SU-DHL-6 (cell line): Measurements from ENCODE around the gene KATNB1.

ENCODE experiments used
- H2AFZ ChIP-seq: fragments of 200-600 bp; sonication (generic); 2 replicates; pipeline ENCODE4 v1.6.1; 2014; ENCODE audit warnings: low read depth, mild to moderate bottlenecking, moderate library complexity, mixed read lengths, antibody characterized with exemption, low read length; ENCODE audit not compliant: severe bottlenecking
- H3F3A ChIP-seq: fragments of 200-600 bp; shearing (Covaris generic); 2 replicates; pipeline ENCODE4 v1.6.0; 2016; ENCODE audit warnings: antibody characterized with exemption, mild to moderate bottlenecking; ENCODE audit not compliant: insufficient read depth
- H3K27ac ChIP-seq: fragments of 200-600 bp; sonication (generic); 2 replicates; pipeline ENCODE4 v1.5.1; 2016; ENCODE audit warnings: low read depth, mild to moderate bottlenecking, low read length, moderate library complexity, mixed read lengths
- H3K27me3 ChIP-seq: fragments of 200-600 bp; sonication (generic), shearing (Covaris generic); 2 replicates; pipeline ENCODE4 v1.6.0; 2014; ENCODE audit warnings: mild to moderate bottlenecking, low read length
- H3K36me3 ChIP-seq: fragments of 200-600 bp; sonication (generic); 2 replicates; pipeline ENCODE4 v1.6.1; 2014; ENCODE audit warnings: mild to moderate bottlenecking, low read length, mixed read lengths
- H3K4me2 ChIP-seq: fragments of 300-600, 200-600 bp; shearing (Covaris generic), sonication (generic); 2 replicates; pipeline ENCODE4 v1.6.0; 2014; ENCODE audit warnings: low read length, low read depth, mild to moderate bottlenecking; ENCODE audit not compliant: poor library complexity, severe bottlenecking
- H3K4me3 ChIP-seq: fragments of 200-600 bp; sonication (generic); 2 replicates; pipeline ENCODE4 v1.5.1; 2014; ENCODE audit warnings: antibody characterized with exemption, low read length, mild to moderate bottlenecking, mixed read lengths; ENCODE audit not compliant: insufficient read depth, poor library complexity, severe bottlenecking
- H3K79me2 ChIP-seq: fragments of 200-600 bp; sonication (generic); 2 replicates; pipeline ENCODE4 v1.6.1; 2014; ENCODE audit warnings: mild to moderate bottlenecking, low read length, moderate library complexity; ENCODE audit not compliant: insufficient read depth
- H3K9ac ChIP-seq: fragments of 200-600 bp; sonication (generic); 2 replicates; pipeline ENCODE4 v1.7.0; 2014; ENCODE audit warnings: mild to moderate bottlenecking, low read length
- H3K9me2 ChIP-seq: fragments of 200-600 bp; sonication (generic); replicated peaks from 2 replicates; pipeline ENCODE4 v1.6.1; 2014; ENCODE audit warnings: low read length; ENCODE audit not compliant: insufficient read depth
- H3K9me3 ChIP-seq: fragments of 200-600 bp; sonication (generic); 2 replicates; pipeline ENCODE4 v1.6.1; 2014; ENCODE audit warnings: low read length, mixed read lengths; ENCODE audit not compliant: insufficient read depth
- H4K20me1 ChIP-seq: fragments of 200-600 bp; sonication (generic); 2 replicates; pipeline ENCODE4 v1.6.1; 2014; ENCODE audit warnings: low read depth, mild to moderate bottlenecking, antibody characterized with exemption, low read length, moderate library complexity, mixed read lengths
- EZH2phosphoT487 ChIP-seq: fragments of 200-600 bp; sonication (generic), shearing (Covaris generic); conservative IDR thresholded peaks from 2 replicates; pipeline ENCODE4 v1.6.1; 2018; ENCODE audit warnings: mild to moderate bottlenecking, antibody characterized with exemption, low read length, moderate library complexity, mixed read lengths
- TF ChIP-seq, protein P1 (sequence below): fragments of 200-600 bp; sonication (generic); IDR thresholded peaks from one replicate; pipeline ENCODE4 v1.5.1; 2017; ENCODE audit warnings: antibody characterized with exemption, mild to moderate bottlenecking, low read length, moderate library complexity; ENCODE audit not compliant: insufficient read depth, poor library complexity, severe bottlenecking

KATNB1 gene

DNA sequence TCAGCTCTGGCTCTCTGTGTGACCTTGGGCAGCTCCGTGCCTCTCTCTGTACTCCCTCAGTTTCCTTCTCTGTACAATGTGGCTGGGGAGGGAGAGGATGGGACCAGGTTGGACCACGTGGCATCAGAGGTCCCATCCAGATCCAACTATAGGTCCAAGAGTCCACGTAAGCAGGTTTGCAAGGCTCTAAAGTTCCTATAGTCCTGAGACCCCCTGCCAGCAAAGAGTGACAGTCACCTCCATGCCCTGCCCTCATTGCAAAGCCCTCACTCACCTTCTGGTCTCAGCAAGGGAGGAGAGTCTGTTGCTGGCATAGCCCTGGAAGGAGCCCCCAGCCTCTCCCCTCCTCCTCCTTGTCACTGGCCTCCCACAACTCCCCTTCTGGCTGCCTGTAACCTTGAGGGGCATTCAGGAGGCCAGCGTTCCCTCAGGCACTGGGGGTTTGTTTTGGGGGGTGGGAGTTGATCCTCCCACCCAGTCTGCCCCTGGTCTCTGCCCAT, 47.0 kb upstream of the KATNB1 start:
- no peak overlapping the region for H3K27ac ChIP-seq
- H3K4me2 ChIP-seq: no peak overlapping the region
- H4K20me1 ChIP-seq: no peaks in the 10 kb centered on the region
- no peaks in the 10 kb centered on the region for H3F3A ChIP-seq
- no peaks in the 10 kb centered on the region for H3K36me3 ChIP-seq
- no peak overlapping the region for H3K9ac ChIP-seq
- no peaks in the 10 kb centered on the region for H3K79me2 ChIP-seq
- H3K27me3 ChIP-seq: no peaks in the 10 kb centered on the region
- no peak overlapping the region for H3K4me3 ChIP-seq
- no peaks in the 10 kb centered on the region for H3K9me2 ChIP-seq
- H2AFZ ChIP-seq: no peak overlapping the region
- no peaks in the 10 kb centered on the region for H3K9me3 ChIP-seq
- no peak for TF ChIP-seq EZH2phosphoT487
- TF ChIP-seq, protein P1, sequence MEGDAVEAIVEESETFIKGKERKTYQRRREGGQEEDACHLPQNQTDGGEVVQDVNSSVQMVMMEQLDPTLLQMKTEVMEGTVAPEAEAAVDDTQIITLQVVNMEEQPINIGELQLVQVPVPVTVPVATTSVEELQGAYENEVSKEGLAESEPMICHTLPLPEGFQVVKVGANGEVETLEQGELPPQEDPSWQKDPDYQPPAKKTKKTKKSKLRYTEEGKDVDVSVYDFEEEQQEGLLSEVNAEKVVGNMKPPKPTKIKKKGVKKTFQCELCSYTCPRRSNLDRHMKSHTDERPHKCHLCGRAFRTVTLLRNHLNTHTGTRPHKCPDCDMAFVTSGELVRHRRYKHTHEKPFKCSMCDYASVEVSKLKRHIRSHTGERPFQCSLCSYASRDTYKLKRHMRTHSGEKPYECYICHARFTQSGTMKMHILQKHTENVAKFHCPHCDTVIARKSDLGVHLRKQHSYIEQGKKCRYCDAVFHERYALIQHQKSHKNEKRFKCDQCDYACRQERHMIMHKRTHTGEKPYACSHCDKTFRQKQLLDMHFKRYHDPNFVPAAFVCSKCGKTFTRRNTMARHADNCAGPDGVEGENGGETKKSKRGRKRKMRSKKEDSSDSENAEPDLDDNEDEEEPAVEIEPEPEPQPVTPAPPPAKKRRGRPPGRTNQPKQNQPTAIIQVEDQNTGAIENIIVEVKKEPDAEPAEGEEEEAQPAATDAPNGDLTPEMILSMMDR: no peak

GRCh38 chr16:57688987-57689761, 46.4 kb upstream of the KATNB1 start:
- Histone ChIP-seq H2AFZ (no peak overlapping the region), H3F3A (no peaks in the 10 kb centered on the region)
- TF ChIP-seq, protein P1: no peak
- no peak for TF ChIP-seq EZH2phosphoT487

DNA sequence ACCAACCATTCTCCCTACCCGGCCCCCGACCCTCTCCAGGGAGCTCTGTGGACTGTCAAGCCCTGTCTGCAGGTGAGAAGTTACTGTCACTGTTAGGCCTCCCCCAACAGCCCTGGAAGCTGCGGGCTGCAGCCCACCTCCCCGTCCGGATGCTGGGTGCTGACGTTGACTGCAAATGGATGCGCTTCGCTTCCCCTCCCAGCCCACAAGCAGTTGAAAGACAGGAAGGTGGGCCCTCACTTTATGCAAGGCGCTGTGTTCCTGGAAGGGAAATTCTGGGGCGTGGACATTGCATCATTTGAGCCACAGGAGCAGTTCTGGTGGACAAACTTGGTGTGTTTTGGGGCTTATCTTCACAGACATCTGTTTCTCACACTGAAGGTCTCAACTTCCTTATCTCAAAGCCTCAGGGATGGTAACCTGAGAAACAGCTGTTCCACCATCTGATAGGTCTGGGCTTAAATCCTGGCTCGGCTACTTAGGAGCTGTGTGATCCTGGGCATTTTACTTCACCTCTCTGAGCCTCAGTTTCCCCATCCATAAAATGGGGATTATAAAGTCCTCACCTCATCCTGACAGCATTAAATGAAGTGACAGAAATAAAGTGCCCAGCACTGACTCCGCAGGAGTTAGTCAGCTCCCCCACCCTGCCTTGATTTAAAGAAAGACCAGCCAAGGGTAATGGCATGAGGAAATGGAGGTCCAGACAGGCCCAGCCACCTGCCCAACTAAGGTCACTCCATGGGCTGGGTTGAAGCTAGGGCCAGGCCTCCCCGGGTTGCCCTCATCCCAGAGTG, 45.6 kb upstream of the KATNB1 start:
- TF ChIP-seq, protein P1: no peak
- TF ChIP-seq EZH2phosphoT487: no peak
- no peak overlapping the region for H3K27ac ChIP-seq

More at GRCh38 chr16:57688987-57689761, 46.4 kb upstream of the KATNB1 start:
- Histone ChIP-seq H3K4me3 (no peak overlapping the region), H3K4me2 (no peak overlapping the region), H3K79me2 (no peaks in the 10 kb centered on the region), H3K27me3 (no peaks in the 10 kb centered on the region), H3K36me3 (no peaks in the 10 kb centered on the region), H3K9me3 (no peaks in the 10 kb centered on the region), H3K9me2 (no peaks in the 10 kb centered on the region), H4K20me1 (no peaks in the 10 kb centered on the region), H3K27ac (no peak overlapping the region), H3K9ac (no peak overlapping the region)

More for the DNA sequence above, 45.6 kb upstream of the KATNB1 start:
- H3K36me3 ChIP-seq: no peaks in the 10 kb centered on the region
- H3K4me3 ChIP-seq: no peak overlapping the region
- H3K4me2 ChIP-seq: no peak overlapping the region
- H3K9ac ChIP-seq: no peak overlapping the region
- H4K20me1 ChIP-seq: no peaks in the 10 kb centered on the region
- H3K9me3 ChIP-seq: no peaks in the 10 kb centered on the region
- no peaks in the 10 kb centered on the region for H3K9me2 ChIP-seq
- H3K27me3 ChIP-seq: no peaks in the 10 kb centered on the region
- no peaks in the 10 kb centered on the region for H3K79me2 ChIP-seq
- H2AFZ ChIP-seq: no peak overlapping the region
- no peaks in the 10 kb centered on the region for H3F3A ChIP-seq
